GM23338 (cell line): ENCODE measurements around the gene KRT25. TPM values are rescaled to one million over a fixed set of nuclear protein-coding genes. Genes with fewer than 3 reads are reported as not detected.

Source experiments
- ATAC-seq: fragments of 200-7000 bp; cut with Tn5 transposase; 3 replicates; pipeline ENCODE4 v1.9.1; 2020
- DNase-seq: peaks from one replicate; pipeline ENCODE4 v3.0.0-alpha.2; 2015; ENCODE audit warnings: low spot score
- H2AFZ ChIP-seq: fragments of 200-600 bp; sonication (generic); 2 replicates; pipeline ENCODE4 v1.8.0; 2016; ENCODE audit warnings: antibody characterized with exemption, mild to moderate bottlenecking, moderate library complexity
- H3F3A ChIP-seq: fragments of 200-600 bp; sonication (generic); replicated peaks from 2 replicates; pipeline ENCODE4 v1.8.0; 2017; ENCODE audit warnings: antibody characterized with exemption, mixed run types, low read depth
- H3K27ac ChIP-seq: fragments of 200-600 bp; sonication (generic); 2 replicates; pipeline ENCODE4 v1.6.1; 2016; ENCODE audit warnings: low read depth
- H3K27me3 ChIP-seq: fragments of 200-600 bp; sonication (generic); 2 replicates; pipeline ENCODE4 v1.8.0; 2016; ENCODE audit warnings: mild to moderate bottlenecking, mixed run types, moderate library complexity; ENCODE audit not compliant: insufficient read depth
- H3K36me3 ChIP-seq: fragments of 200-600 bp; sonication (generic); 2 replicates; pipeline ENCODE4 v1.8.0; 2016; ENCODE audit warnings: mild to moderate bottlenecking; ENCODE audit not compliant: insufficient read depth
- H3K4me1 ChIP-seq: fragments of 200-600 bp; sonication (generic); 2 replicates; pipeline ENCODE4 v1.8.0; 2016; ENCODE audit warnings: mild to moderate bottlenecking, moderate library complexity; ENCODE audit not compliant: insufficient read depth
- H3K4me2 ChIP-seq: fragments of 200-600 bp; sonication (generic); 2 replicates; pipeline ENCODE4 v1.7.1; 2017; ENCODE audit warnings: mixed run types
- H3K4me3 ChIP-seq: fragments of 200-600 bp; sonication (generic); 2 replicates; pipeline ENCODE4 v1.6.1; 2016; ENCODE audit warnings: mixed run types
- H3K79me2 ChIP-seq: fragments of 200-600 bp; sonication (generic); replicated peaks from 2 replicates; pipeline ENCODE4 v1.8.0; 2017; ENCODE audit warnings: mild to moderate bottlenecking; ENCODE audit not compliant: insufficient read depth
- H3K9me2 ChIP-seq: fragments of 200-600 bp; sonication (generic); 2 replicates; pipeline ENCODE4 v1.8.0; 2017; ENCODE audit not compliant: insufficient read depth
- H4K20me1 ChIP-seq: fragments of 200-600 bp; sonication (generic); replicated peaks from 2 replicates; pipeline ENCODE4 v1.8.0; 2017; ENCODE audit warnings: mild to moderate bottlenecking; ENCODE audit not compliant: insufficient read depth
- H3K27ac Mint-ChIP-seq: 2 replicates; pipeline ENCODE4 v1.8.0; 2020; ENCODE audit warnings: inconsistent platforms, mild to moderate bottlenecking, moderate library complexity, mixed read lengths
- H3K27me3 Mint-ChIP-seq: 3 replicates; pipeline ENCODE4 v1.8.0; 2022; ENCODE audit warnings: low read depth, mild to moderate bottlenecking, moderate library complexity, mixed read lengths, inconsistent platforms; ENCODE audit not compliant: insufficient read depth, poor library complexity
- H3K36me3 Mint-ChIP-seq: 3 replicates; pipeline ENCODE4 v1.8.0; 2021; ENCODE audit warnings: low read depth, mild to moderate bottlenecking, inconsistent platforms, moderate library complexity, mixed read lengths
- H3K4me1 Mint-ChIP-seq: 3 replicates; pipeline ENCODE4 v1.8.0; 2020; ENCODE audit warnings: mild to moderate bottlenecking, inconsistent platforms, mixed read lengths
- H3K4me3 Mint-ChIP-seq: 3 replicates; pipeline ENCODE4 v1.8.0; 2021; ENCODE audit warnings: moderate library complexity, mild to moderate bottlenecking, inconsistent platforms, mixed read lengths
- H3K9me3 Mint-ChIP-seq: 3 replicates; pipeline ENCODE4 v1.8.0; 2020; ENCODE audit warnings: moderate library complexity, mild to moderate bottlenecking, inconsistent platforms, mixed read lengths
- CREB1 ChIP-seq: fragments of 250-450 bp; sonication (Bioruptor Pico); IDR thresholded peaks from 2 replicates; pipeline ENCODE4 v1.5.0; 2020; ENCODE audit warnings: low read depth, mild to moderate bottlenecking, moderate library complexity
- CTCF ChIP-seq, 2 experiments: fragments of 200-600 bp in 1 of 2; sonication (generic) in 1 of 2; conservative IDR thresholded peaks; 2 replicates each; pipeline versions ENCODE4 v1.5.1 to v1.6.1; 2016 to 2017; ENCODE audit warnings: antibody characterized with exemption in 2 of 2, low read depth in 2 of 2, mild to moderate bottlenecking in 2 of 2, moderate library complexity in 1 of 2
- ETS1 ChIP-seq: IDR thresholded peaks from 2 replicates; pipeline ENCODE4 v1.6.1; 2016; ENCODE audit warnings: antibody characterized with exemption
- EZH2 ChIP-seq: fragments of 200-600 bp; sonication (generic); IDR thresholded peaks from one replicate; pipeline ENCODE4 v1.8.0; 2017; ENCODE audit warnings: antibody characterized with exemption, mild to moderate bottlenecking, low read depth; ENCODE audit not compliant: unreplicated experiment
- EZH2phosphoT487 ChIP-seq: fragments of 200-600 bp; sonication (generic); IDR thresholded peaks from one replicate; pipeline ENCODE4 v1.8.1; 2018; ENCODE audit warnings: antibody characterized with exemption; ENCODE audit not compliant: unreplicated experiment
- JUNB ChIP-seq: IDR thresholded peaks from one replicate; pipeline ENCODE4 v1.6.1; 2016; ENCODE audit warnings: antibody characterized with exemption; ENCODE audit not compliant: unreplicated experiment
- NANOG ChIP-seq: IDR thresholded peaks from 2 replicates; pipeline ENCODE4 v1.6.1; 2016; ENCODE audit warnings: antibody characterized with exemption, borderline replicate concordance
- POLR2AphosphoS5 ChIP-seq: IDR thresholded peaks from 2 replicates; pipeline ENCODE4 v1.6.1; 2016; ENCODE audit warnings: antibody characterized with exemption, low read depth
- REST ChIP-seq: IDR thresholded peaks from one replicate; pipeline ENCODE4 v1.6.1; 2018; ENCODE audit warnings: antibody characterized with exemption; ENCODE audit not compliant: unreplicated experiment
- STAT1 ChIP-seq: IDR thresholded peaks from one replicate; pipeline ENCODE4 v1.6.1; 2016; ENCODE audit warnings: antibody characterized with exemption; ENCODE audit not compliant: unreplicated experiment
- ZNF114 ChIP-seq: fragments of 250-450 bp; sonication (Bioruptor Pico); IDR thresholded peaks from 2 replicates; pipeline ENCODE4 v1.5.0; 2020; ENCODE audit warnings: mild to moderate bottlenecking, moderate library complexity
- ZNF331 ChIP-seq: fragments of 250-450 bp; sonication (Bioruptor Pico); IDR thresholded peaks from 2 replicates; pipeline ENCODE4 v1.5.0; 2020; ENCODE audit warnings: low read depth, mild to moderate bottlenecking, moderate library complexity
- ZNF462 ChIP-seq: fragments of 250-450 bp; sonication (Bioruptor Pico); IDR thresholded peaks from 2 replicates; pipeline ENCODE4 v1.5.0; 2020; ENCODE audit warnings: mild to moderate bottlenecking, moderate library complexity
- polyA plus RNA-seq: library from polyadenylated mRNA; unstranded; fragments of >200 nt; fragmentation: Nextera tagmentation; extraction: Ambion mirVana; gene quantifications from 2 replicates; pipeline ENCODE4 v1.2.1, GENCODE V29; 2016
- total RNA-seq: library from RNA; depleted of rRNA; stranded (reverse); fragments of >200 nt; shearing (Covaris generic); gene quantifications from 2 replicates; pipeline ENCODE4 v1.2.3, GENCODE V29; 2014

KRT25 gene
- total and polyA plus RNA-seq, 2 experiments from 2014 or later, result not detected

GRCh38 chr17:40777459-40777858 is 22.3 kb upstream of the KRT25 start:
- Mint-ChIP-seq H3K27me3 (peaks cover 6% of the 10 kb centered on the region), H3K27ac (no peak overlapping the region), H3K4me3 (no peak overlapping the region), H3K36me3 (no peaks in the 10 kb centered on the region), H3K9me3 (no peaks in the 10 kb centered on the region), H3K4me1 (no peaks in the 10 kb centered on the region)
- Histone ChIP-seq H3F3A (no peaks in the 10 kb centered on the region), H3K79me2 (no peaks in the 10 kb centered on the region), H4K20me1 (no peaks in the 10 kb centered on the region), H3K4me1 (no peaks in the 10 kb centered on the region), H3K4me2 (no peak overlapping the region), H3K27ac (no peak overlapping the region), H3K36me3 (no peaks in the 10 kb centered on the region), H3K4me3 (no peak overlapping the region), H3K27me3 (peaks cover 15% of the 10 kb centered on the region), H2AFZ (no peak overlapping the region), H3K9me2 (no peaks in the 10 kb centered on the region)
- TF ChIP-seq EZH2phosphoT487 (no peak), REST (no peak), JUNB (no peak), POLR2AphosphoS5 (no peak), ZNF331 (no peak), ZNF462 (CRISPR knock-in tag) (no peak), ETS1 (no peak), STAT1 (no peak), CREB1 (CRISPR knock-in tag) (no peak), EZH2 (no peak), NANOG (no peak), CTCF (conservative IDR thresholded peaks at IDR 0.05; ENCODE audit: low read depth in 2 of 2) (no peak), ZNF114 (no peak)
- no peak for ATAC-seq
- no peak for DNase-seq
